HG02973 (cell line): ENCODE data around the gene STK32B.
"Not testable (repeated sequence)": the region's sequence is repeated elsewhere in the genome, so short reads cannot be mapped to it uniquely, and the experiment has no call there.

Experiments used
- ATAC-seq: cut with Tn5 transposase; IDR thresholded peaks from one replicate; pipeline ENCODE4 v1.9.1; 2021; ENCODE audit warnings: moderate library complexity; ENCODE audit not compliant: unreplicated experiment

Gene STK32B

DNA sequence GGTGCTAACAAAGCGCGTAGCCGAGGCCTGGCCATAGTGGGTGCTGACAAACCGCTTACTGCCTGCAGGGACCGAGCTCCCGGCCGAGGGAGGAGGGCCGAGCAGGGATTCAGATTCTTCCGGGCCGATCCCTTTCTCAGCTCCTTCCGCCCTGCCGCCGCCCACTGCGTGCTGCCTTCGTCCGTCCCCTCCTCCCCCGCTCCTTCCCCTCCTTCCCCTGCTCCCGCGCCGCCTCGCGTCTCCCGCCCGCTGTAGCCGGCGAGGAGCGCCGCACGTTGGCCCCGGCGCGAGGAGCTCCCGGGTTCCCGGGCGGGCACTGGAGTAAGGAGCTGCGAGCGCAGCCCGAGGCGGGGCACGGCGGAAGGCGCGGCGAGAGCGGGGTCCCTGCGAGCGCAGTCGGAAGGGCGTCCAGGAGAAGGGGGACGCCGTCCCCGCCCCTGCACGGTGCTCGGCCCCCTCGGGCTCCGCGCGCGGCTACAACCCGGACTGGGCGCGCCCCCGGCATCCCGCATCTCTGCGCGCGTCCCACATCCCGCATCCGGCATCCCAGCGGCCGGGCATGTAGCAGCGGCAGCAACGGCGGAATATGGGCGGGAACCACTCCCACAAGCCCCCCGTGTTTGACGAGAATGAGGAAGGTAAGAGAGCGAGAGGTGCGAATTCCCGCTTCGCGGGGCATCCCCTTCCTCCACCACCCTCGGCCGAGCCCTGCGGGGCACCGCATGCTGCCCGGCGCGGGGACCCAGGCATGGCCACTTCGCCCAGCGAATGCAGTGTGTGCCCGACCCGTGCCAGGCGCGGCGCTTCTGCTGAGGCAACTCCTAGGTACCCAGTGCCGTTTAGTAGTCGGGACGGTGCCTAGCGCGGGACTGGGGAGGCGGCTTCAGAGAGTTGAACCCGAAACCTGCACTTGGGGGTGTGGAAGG, at the start of gene STK32B:
TSS of gene STK32B (plus strand) at position 203 of the 926 bp plus-strand sequence.
- ATAC-seq: no peak

DNA sequence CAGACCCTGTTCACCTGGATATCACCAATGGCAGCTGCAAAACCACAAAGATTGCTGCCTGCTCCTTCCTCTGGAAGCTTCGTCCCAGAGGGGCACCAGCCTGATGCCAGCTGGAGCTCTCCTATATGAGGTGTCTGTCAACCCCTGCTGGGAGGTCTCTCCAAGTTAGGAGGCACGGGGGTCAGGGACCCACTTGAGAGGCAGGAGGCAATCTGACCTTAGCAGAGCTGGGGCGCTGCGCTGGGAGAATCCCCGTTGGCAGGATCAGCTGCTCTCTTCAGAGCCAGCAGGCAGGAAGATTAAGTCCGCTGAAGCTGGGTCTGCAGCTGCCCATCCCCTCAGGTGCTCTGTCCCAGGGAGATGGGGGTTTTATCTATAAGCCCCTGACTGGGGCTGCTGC, 49.6 kb upstream of the STK32B start:
- not testable (repeated sequence) for ATAC-seq

DNA sequence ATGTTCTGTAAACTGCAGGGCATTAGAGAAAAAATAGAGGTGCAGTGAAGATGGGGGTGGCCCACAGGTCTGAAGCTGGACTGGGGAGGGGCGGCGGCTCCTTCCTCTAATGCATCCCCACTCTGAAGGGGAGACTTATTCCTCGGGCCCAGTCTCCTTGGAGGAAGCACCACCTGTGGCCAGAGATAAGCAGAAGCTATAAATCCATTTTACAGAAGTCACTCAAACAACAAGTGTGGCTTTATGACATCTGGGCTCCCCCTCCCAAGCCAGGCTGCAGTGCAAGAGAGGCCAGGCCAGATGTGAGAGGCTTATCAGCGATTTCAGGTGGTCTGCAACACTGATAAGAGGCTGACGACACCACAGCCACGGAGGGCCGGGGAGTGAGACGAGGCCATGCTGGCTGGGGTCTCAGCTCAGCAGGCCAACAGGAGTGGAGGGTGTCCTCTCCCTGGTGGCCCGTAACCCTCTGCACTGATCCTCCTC, 47.9 kb upstream of the STK32B start:
- no peak for ATAC-seq

DNA sequence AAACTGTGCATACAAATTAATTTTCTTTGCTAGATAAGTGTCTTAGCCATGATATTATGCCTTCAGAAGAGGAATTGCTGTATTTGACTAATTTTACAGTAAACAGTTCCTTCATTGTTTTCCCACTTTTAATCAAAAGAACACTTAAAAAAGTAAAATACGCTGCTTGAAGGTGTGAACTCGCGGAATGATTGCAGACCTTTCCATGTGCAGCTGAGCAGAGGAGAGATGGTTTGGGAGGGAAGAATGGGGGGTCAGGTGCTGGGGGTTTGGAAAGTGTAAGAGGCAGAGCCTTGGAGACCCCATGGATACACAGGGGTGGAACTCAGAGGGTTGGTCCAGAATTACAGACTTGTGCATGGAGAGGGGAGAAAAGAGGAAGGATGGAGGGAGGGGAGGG, 47.4 kb upstream of the STK32B start:
- no peak for ATAC-seq

DNA sequence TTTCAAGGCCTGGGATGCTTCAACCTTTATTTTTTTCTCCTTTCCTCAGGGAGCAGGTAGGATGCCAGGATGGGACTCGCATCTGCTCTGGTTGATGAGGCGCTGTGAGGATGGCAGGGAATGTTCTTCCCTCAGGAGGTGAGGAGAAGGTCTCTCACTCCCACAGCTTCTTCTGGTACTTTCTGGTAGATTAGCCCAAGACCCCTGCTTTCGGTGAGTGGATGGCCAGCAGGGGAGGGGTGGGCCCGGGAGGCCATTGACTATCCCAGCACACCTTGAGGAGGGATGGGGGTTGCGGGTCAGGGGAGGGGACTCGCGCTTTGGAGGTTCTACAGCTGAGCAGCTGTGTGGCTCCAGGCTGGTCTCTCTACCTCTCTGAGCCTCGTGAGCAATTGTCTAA, 46.8 kb upstream of the STK32B start:
- no peak for ATAC-seq

DNA sequence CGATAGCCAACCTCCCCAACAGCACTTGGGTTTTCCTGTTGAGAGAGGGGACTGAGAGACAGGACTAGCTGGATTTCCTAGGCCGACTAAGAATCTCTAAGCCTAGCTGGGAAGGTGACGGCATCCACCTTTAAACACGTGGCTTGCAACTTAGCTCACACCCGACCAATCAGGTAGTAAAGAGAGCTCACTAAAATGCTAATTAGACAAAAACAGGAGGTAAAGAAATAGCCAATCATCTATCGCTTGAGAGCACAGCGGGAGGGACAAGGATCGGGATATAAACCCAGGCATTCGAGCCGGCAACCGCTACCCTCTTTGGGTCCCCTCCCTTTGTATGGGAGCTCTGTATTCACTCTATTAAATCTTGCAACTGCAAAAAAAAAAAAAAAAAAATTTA, 44.3 kb upstream of the STK32B start:
- not testable (repeated sequence) for ATAC-seq

DNA sequence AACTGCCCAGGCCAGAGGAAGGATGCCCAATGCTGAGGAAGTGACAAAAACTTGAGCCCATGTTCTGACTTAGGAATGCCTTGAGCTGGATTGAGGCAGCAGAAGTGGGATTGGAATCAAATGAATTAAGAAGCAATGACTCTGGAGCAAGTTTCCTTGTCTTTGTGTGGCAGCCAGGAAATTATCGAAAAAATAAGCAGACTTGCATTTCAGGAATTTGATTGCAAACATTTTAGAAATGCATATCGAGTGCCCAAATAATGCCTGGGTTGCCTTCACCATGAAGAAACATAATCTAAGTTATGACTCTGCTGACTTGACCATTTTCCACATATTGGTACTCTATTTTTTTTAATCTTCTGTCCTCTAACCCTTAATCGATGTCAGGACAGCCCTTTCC, 41.5 kb upstream of the STK32B start:
- no peak for ATAC-seq

DNA sequence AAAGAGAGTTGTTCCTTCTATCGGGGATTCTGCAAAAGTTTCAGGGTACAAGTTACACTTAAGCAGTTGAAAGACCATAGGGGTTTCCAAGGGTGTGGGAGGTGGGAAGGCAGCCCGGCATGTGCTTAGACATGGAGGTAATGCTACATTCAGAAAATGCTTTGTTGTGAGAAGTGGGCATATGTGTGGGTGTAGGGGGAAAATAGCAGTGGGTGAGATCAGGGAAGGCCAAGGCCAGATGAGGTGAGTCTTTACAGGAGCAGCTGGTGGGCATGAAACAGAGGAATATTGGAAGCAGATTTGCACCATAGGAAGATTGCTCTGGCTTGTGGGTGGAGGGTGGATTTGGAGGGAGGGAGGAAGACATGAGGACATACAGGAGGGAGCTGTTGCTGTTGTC, 40.3 kb upstream of the STK32B start:
- no peak for ATAC-seq

DNA sequence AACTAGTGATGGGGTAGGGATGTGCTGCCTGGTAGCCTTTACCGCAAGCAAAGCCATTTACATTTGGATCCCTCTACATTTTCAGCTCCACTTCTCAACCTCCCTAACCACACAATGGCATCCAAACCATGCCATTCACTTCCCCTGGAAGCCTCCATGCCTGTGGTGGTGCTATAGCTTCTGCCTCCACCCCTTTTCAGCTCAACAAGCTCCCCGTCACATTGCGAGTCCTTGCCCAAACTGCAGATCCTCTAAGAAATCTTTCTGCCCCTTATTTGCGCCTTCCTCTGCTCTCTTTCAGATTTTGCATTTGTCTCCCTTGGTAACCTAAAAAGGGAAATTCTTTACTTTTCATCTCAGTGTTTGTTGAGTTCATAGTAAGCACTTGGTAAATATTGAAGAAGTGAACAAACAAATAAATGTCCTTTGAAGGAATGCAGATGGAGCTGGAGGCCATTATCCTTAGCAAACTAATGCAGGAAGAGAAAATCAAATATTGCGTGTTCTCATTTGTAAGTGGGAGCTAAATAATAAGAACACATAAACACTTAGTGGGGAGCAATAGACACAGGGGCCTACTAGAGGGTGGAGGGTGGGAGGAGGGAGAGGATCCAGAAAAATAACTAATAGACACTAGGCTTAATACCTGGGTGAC, 38.9 kb upstream of the STK32B start:
- no peak for ATAC-seq

DNA sequence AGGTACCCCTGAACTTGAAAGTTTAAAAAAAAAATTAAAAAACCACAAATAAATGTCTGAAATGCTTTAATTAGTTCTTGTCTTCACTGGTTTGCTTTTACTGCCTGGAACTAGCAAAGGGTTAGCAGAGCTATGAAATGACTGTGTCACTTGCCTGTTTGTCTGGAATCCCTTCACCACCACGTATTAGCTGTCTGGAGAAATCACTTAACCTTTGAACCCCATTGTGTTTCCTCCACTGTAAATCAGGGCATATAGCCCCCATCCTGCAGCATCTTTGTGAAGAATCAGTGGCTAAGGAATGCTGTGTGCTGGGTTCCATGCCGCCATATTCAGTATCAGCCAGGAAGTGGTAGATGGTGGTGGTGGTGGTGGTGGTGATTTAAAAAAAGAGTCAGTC, 38.3 kb upstream of the STK32B start:
- ATAC-seq: no peak

DNA sequence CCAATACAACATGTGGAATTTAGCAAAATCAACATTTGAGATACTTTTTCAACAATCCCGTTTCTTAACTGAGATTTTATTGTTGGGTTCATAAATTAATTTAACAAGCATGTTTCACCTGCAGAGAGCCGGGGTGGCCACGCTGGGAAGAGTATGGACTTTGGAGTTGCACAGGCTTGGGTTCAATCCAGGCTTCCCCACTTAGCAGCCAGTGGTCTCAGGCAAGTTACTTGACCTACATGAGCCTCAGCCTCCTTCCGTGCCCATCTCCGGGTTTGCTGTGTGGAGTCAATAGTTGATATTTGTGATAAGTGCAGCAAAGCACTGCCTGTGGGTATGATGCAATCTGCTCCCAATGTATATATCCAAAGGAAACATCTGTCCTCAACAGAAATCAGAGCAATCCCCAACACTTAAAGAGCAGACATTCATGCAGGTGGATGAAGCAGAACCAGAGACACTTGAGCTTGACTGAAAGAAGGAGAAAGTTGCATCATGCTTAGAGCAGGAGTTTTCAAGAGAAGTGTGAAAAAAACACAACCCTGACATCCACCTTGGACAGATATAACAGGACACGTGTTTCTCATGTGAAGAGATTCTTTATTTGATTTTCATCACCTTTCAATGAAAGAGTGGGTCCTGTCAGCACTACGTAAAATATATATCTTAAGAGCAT, 37.1 kb upstream of the STK32B start:
- no peak for ATAC-seq

DNA sequence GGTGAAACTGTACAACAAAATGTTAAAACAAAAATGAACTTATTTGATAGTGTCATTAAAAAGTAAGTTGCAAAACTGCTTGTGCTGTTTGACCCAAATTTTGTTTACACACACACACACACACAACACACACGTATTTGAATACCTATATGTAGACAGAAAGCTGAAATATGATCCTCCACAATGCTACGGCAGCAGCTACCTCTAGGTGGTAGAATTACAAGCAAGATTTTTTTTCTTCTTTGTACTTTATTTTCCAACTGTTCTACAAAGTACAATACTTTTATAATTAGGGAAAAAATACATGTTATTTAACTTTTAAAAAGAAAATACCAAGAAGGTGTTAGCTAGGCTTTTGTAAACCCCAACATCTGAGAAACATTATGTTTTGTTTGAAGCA, 33.2 kb upstream of the STK32B start:
- no peak for ATAC-seq

DNA sequence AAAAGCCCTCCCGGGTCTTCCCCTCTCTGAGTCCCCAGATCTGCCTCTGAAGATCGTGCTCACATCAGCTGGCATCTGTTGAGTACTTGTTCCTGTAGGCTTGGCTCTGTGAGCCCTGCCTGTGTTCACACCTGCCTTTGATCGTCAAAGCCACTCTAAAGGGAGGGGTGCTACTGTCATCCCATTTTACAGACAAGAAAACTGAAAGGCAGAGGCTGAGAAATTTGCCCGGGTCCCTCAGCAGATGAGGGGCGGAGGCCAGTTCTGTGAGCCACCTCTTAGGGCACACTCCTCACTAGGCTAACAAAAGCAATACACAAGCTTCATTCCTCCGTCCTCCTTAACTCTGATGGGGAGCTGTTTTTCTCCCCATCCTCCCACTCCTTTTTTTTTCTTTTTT, 32.7 kb upstream of the STK32B start:
- ATAC-seq: no peak

DNA sequence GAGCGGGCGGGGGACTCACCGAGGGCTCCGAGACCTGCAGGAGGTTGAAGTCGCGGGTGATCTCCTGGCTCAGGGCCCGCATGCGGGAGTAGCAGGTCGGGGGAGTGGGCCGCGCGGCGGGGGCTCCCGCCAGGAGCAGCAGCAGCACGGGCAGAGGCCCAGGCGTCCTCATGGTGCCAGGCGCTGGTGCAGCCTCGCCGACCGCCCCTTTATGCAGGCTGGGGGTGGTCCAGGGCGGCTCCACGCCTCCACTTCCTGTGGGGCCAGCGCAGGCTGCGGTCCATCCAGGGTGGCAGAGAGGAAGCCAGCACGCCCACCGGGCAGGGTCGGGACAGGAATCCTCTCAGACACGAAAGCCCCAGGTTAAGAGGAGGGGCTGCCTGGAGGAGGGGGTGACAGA, 32.0 kb upstream of the STK32B start, which contains the start of gene CYTL1:
TSS of gene CYTL1 (minus strand) at position 185 of the 400 bp plus-strand sequence. CDS start at position 172, 13 bp downstream.
- no peak for ATAC-seq

DNA sequence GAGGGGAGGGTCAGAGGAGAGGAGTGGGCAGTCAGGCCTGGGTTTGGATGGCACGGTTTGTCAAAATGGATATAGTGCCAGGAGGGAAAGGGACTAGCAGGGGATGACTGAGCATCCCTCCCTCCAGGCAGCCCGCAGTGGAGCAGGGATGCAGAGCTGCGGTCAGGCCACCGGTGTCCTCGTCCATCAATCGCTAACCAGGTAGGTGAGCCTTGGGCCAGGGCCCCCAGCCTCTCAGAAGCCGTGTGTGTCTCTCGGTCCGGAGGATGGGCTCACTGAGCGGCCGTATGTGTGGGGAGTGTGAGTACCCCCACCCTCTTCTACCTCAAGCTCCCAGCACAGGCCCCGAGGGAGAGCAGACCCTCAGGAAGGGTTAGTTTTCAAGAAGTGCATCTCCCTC, 31.5 kb upstream of the STK32B start:
- ATAC-seq: no peak

DNA sequence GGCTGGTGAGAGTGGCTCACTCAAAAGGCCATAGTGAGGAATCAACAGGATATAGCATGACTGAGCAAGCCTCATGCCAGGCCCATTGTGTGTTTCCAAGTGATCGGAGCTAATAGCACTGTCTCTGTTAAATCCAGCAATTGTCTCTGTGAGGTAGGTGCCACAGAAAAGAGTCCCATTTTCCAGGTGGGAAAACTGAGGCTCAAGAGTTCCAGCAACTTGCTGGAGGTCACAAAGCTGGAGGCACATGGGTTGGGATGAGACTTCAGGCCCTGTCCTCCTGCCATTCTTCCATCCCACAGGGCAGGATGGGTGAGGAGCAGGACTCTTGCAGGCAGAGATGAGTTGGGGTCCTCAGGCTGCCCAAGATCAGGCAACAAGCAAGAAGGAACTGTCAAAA, 30.9 kb upstream of the STK32B start:
- no peak for ATAC-seq

DNA sequence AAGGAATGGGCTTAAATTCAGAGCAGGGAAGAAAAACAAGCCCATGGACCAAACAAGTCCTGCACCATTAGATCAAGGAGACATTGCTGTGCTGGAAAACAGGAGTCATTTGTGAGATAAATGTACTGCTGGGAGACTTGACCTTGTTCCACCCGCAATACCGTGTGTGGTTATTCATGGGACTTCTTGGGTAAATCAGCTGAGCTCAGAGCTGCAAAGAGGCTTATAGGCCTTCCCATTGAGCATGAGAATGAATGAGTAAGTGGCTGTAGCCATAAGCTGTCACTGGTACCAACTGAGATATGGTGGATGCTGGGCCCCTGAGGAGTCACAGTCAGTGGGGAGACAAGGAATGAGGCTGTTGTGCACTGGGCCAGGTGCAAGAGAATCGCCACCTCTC, 29.7 kb upstream of the STK32B start:
- ATAC-seq: no peak

DNA sequence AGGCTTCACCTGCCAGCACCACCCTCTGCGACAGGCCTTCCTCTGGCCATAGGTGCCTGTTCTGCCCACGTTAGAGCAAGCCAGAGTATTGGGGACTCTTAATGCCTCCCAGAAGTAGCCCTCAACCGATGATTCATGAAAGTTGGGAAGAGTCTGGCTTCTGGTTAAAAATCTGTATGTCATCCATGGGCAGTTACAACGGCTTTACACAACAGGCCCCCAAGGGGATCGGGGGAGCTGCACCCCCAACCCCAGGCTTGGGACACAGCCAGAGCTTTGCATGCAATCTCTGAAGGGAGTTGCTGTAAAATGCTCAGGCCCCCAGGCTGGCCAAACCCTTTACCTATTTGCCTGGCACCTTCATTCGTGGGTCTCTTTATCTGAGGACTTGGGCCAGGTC, 26.6 kb upstream of the STK32B start:
- no peak for ATAC-seq

DNA sequence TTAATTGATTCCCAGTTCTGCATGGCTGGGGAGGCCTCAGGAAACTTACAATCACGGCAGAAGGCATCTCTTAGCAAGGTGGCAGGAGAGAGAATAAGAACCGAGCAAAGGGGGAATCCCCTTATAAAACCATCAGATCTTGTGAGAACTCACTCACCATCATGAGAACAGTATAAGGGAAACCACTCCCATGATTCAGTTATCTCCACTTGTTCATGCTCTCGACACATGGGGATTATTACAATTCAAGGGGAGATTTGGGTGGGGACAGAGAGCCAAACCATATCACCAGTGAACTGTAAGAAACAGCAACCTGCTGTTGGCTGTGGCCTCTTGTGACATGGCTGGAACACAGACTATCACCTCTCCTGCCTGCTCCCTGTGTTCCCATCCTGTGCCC, 24.9 kb upstream of the STK32B start:
- ATAC-seq: no peak

DNA sequence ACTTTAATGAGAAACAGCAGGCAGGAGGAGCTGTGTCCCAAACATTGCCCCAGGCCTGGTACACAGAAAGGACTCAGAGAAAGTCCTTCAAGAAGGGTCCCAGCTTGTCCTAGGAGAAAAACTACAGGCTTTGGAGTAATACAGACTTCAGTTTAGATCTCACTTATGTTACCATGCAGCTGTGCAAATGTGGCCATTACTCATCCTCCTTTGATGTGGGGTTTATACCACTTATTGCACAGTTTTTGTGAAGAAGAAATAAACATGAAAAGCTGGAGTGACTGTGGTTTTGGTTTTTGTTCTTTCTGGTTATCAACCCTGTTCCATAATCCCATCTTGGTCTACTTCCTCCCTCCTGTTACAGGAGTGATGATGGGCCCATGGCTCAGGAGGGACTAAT, 23.9 kb upstream of the STK32B start:
- ATAC-seq: no peak

DNA sequence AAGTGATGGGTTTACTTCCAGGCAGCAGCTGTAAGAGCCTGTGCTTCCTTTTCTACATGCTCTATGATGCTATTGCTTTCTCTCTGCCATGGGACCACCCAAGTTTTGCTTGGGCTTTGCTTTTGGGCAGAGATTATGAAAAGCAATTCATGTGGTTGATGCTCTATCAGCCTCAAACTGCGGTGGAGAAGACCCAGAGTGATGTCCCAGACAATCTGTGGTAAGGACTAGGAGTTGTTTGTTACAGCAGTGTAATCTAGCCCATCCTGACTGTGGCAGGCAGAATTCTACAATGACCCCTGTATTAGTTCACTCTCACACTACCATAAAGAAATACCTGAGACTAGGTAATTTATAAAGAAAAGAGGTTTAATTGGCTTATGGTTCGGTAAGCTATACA, 22.8 kb upstream of the STK32B start:
- ATAC-seq: no peak

DNA sequence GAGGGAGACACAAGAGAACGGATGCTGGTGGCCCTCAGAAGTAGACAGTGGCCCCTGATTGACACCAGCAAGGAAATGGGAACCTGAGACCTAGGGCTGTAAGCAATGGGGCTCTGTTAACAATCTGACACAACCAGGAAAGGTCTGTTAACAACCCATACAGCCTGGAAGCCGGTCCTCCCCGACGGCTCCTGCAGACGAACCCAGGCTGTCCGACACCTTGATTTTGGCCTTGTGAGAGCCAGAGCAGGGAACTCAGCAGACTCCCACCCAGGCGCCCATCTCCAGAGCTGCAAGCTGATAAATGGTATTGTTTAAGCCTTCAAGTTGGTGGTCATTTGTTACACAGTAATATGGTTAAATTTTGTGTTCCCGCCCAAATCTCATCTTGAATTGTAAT, 21.8 kb upstream of the STK32B start:
- ATAC-seq: no peak
